Measurements from ENCODE around the gene SMYD3.

DNA sequence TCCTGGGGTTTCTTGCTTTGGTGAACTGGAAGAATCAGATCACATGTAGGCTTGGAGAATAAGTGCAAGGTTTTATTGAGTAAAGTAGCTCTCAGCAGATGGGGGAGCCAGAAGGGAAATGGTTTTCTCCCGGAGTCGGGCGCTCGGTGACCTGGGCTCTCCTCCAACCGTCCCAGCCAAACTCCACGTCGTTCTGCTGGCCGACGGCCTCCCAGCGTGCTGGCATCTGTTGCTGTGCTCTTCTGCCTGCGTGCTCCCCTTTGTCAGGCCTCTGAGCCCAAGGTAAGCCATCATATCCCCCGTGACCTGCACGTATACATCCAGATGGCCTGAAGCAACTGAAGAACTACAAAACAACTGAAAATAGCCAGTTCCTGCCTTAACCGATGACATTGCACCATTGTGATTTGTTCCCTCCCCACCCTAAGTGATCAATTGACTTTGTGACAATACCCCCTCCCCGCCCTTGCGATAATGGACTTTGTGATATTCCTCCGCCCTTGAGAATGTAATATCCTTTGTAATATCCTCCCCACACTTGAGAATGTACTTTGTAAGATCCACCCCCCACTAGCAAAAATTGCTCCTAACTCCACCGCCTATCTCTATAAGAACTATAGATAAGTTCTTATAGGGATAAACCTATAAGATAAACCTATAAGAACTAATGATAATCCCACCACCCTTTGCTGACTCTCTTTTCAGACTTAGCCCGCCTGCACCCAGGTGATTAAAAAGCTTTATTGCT lies 88.3 kb downstream of the SMYD3 start:
- TF ChIP-seq CTCF (IDR thresholded peaks at IDR 0.05) = no peak
- TF ChIP-seq POLR2A (IDR thresholded peaks at IDR 0.05) = no peak
